HL-60 (cell line): ENCODE data around the gene MRPL20.

Source experiments
- GABPA ChIP-seq: IDR thresholded peaks from 2 replicates; pipeline ENCODE4 v1.6.1; 2012; ENCODE audit warnings: low read depth
- POLR2AphosphoS5 ChIP-seq: IDR thresholded peaks from 2 replicates; pipeline ENCODE4 v1.6.1; 2012; ENCODE audit warnings: low read depth
- SPI1 ChIP-seq: IDR thresholded peaks from 2 replicates; pipeline ENCODE4 v1.6.1; 2012; ENCODE audit warnings: low read depth, mild to moderate bottlenecking, borderline replicate concordance
- TF ChIP-seq, protein P1 (sequence below): IDR thresholded peaks from one replicate; pipeline ENCODE4 v1.5.1; 2011; ENCODE audit warnings: low read length, control low read depth, inconsistent platforms; ENCODE audit not compliant: insufficient read depth
- TF ChIP-seq, protein P2 (sequence below): IDR thresholded peaks from 2 replicates; pipeline ENCODE4 v1.6.1; 2012; ENCODE audit warnings: low read depth; ENCODE audit not compliant: insufficient replicate concordance

DNA sequence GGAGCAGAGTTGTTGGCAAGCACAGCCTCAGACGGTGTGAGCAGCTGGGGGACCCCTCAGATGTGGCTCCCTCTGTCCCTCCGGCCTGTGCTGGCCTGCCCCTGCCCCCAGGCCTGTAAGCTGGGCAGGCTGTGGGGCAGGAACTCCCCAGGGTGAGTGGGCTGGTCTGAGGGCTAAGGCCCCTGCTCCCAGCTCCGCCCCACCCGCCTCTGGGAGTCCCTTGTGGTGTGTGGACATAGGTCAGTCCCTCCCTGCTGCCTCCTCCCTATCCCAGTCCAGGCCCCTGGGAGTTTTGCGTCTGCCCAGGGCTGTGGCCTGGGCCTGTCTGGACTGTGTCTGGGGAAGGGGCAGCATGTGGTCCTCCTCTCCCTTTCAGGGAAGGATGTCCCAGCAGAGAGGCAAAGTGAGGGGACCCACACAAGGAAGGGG lies 24.8 kb upstream of the MRPL20 start:
- TF ChIP-seq, protein P1, sequence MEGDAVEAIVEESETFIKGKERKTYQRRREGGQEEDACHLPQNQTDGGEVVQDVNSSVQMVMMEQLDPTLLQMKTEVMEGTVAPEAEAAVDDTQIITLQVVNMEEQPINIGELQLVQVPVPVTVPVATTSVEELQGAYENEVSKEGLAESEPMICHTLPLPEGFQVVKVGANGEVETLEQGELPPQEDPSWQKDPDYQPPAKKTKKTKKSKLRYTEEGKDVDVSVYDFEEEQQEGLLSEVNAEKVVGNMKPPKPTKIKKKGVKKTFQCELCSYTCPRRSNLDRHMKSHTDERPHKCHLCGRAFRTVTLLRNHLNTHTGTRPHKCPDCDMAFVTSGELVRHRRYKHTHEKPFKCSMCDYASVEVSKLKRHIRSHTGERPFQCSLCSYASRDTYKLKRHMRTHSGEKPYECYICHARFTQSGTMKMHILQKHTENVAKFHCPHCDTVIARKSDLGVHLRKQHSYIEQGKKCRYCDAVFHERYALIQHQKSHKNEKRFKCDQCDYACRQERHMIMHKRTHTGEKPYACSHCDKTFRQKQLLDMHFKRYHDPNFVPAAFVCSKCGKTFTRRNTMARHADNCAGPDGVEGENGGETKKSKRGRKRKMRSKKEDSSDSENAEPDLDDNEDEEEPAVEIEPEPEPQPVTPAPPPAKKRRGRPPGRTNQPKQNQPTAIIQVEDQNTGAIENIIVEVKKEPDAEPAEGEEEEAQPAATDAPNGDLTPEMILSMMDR: no peak
- TF ChIP-seq POLR2AphosphoS5 (no peak), GABPA (no peak), SPI1 (no peak)
- TF ChIP-seq, protein P2, sequence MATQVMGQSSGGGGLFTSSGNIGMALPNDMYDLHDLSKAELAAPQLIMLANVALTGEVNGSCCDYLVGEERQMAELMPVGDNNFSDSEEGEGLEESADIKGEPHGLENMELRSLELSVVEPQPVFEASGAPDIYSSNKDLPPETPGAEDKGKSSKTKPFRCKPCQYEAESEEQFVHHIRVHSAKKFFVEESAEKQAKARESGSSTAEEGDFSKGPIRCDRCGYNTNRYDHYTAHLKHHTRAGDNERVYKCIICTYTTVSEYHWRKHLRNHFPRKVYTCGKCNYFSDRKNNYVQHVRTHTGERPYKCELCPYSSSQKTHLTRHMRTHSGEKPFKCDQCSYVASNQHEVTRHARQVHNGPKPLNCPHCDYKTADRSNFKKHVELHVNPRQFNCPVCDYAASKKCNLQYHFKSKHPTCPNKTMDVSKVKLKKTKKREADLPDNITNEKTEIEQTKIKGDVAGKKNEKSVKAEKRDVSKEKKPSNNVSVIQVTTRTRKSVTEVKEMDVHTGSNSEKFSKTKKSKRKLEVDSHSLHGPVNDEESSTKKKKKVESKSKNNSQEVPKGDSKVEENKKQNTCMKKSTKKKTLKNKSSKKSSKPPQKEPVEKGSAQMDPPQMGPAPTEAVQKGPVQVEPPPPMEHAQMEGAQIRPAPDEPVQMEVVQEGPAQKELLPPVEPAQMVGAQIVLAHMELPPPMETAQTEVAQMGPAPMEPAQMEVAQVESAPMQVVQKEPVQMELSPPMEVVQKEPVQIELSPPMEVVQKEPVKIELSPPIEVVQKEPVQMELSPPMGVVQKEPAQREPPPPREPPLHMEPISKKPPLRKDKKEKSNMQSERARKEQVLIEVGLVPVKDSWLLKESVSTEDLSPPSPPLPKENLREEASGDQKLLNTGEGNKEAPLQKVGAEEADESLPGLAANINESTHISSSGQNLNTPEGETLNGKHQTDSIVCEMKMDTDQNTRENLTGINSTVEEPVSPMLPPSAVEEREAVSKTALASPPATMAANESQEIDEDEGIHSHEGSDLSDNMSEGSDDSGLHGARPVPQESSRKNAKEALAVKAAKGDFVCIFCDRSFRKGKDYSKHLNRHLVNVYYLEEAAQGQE: no peak
